Common myeloid progenitor, CD34-positive (primary cell): Measurements from ENCODE around the gene STEAP4.
"Not testable (repeated sequence)": the region's sequence is repeated elsewhere in the genome, so short reads cannot be mapped to it uniquely, and the experiment has no call there.

Experiments used
- CTCF ChIA-PET: fragments of 350-600 bp; sonication (Branson Sonifier 250); formaldehyde crosslinking; loops from one replicate; lab custom pipeline; 2021; ENCODE audit warnings: antibody characterized with exemption; lab: Charles Lee
- POLR2A ChIA-PET: fragments of 350-600 bp; sonication (Branson Sonifier 250); formaldehyde crosslinking; loops from one replicate; lab custom pipeline; 2021; ENCODE audit warnings: antibody characterized with exemption; lab: Charles Lee
- DNase-seq, 3 donors: peaks; one replicate each; pipeline versions ENCODE4 v3.0.0 to v3.0.0-alpha.2; 2013
- H3K27ac ChIP-seq, 2 experiments: 1 replicate in 1 of 2; 2 replicates in 1 of 2; pipeline ENCODE4 v1.7.0; 2013; ENCODE audit warnings: inconsistent platforms in 2 of 2, low read length in 2 of 2, mild to moderate bottlenecking in 2 of 2, low read depth in 1 of 2, moderate library complexity in 1 of 2; ENCODE audit not compliant: severe bottlenecking in 2 of 2, insufficient read depth in 1 of 2, poor library complexity in 1 of 2
- H3K27me3 ChIP-seq, 5 experiments: replicated peaks in 2 of 5; 1 replicate in 3 of 5; 2 replicates in 2 of 5; pipeline versions ENCODE4 v1.6.1 to v1.7.0; 2013; ENCODE audit warnings: low read length in 4 of 5, mild to moderate bottlenecking in 2 of 5, moderate library complexity in 2 of 5, inconsistent platforms in 1 of 5; ENCODE audit not compliant: insufficient read depth in 5 of 5, control insufficient read depth in 4 of 5
- H3K36me3 ChIP-seq, 4 experiments: 1 replicate in 2 of 4; 2 replicates in 2 of 4; pipeline versions ENCODE4 v1.6.1 to v1.7.0; 2013; ENCODE audit warnings: low read length in 3 of 4, control low read depth in 1 of 4, mild to moderate bottlenecking in 1 of 4; ENCODE audit not compliant: control insufficient read depth in 4 of 4, insufficient read depth in 4 of 4
- H3K4me1 ChIP-seq, 4 experiments: 1 replicate in 3 of 4; 2 replicates in 1 of 4; pipeline versions ENCODE4 v1.6.1 to v1.7.1; 2013; ENCODE audit warnings: low read length in 3 of 4, mild to moderate bottlenecking in 3 of 4, control low read depth in 1 of 4, inconsistent platforms in 1 of 4, moderate library complexity in 1 of 4; ENCODE audit not compliant: control insufficient read depth in 4 of 4, insufficient read depth in 4 of 4; ENCODE audit errors: control extremely low read depth in 1 of 4
- H3K4me3 ChIP-seq, 7 experiments: 1 replicate in 4 of 7; 2 replicates in 3 of 7; pipeline versions ENCODE4 v1.5.1 to v1.7.0; 2013; ENCODE audit warnings: mild to moderate bottlenecking in 7 of 7, low read length in 6 of 7, moderate library complexity in 6 of 7, inconsistent platforms in 2 of 7, low read depth in 2 of 7, control low read depth in 1 of 7; ENCODE audit not compliant: insufficient read depth in 4 of 7, control insufficient read depth in 1 of 7; ENCODE audit errors: extremely low read depth in 1 of 7
- H3K9me3 ChIP-seq, 5 experiments: 1 replicate in 4 of 5; 2 replicates in 1 of 5; pipeline versions ENCODE4 v1.6.1 to v1.7.1; 2013; ENCODE audit warnings: low read length in 4 of 5, mild to moderate bottlenecking in 2 of 5, inconsistent platforms in 1 of 5, low read depth in 1 of 5, moderate library complexity in 1 of 5; ENCODE audit not compliant: control insufficient read depth in 4 of 5, insufficient read depth in 2 of 5; ENCODE audit errors: control extremely low read depth in 1 of 5
- WGBS: methylation state at CpG from one replicate; pipeline ENCODE4 v1.1.5; 2013; ENCODE audit not compliant: insufficient coverage; 5-methylcytosine and 5-hydroxymethylcytosine counted together

Gene STEAP4

DNA sequence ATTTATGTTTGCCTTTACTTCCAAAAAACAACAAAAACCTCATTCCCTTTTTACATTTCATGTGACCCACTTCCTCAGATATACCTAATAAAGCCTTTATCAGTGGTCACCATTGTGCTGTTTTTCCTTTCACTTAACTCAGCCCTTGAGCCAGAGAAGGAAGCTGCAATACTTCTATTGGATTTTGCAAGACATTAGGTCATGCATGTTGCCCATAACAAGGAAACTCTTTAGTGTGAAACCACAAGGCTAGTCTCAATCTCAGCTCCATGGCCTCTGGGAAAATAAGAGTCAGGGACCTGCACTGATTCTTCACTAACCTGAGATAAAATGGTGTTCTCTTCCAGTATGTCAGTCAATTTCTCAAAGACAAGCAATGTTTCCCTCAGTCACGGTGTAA is 27.8 kb downstream of the STEAP4 start:
- Histone ChIP-seq H3K27me3 (no peaks in the 10 kb centered on the region), H3K36me3 (no peaks in the 10 kb centered on the region), H3K9me3 (no peaks in the 10 kb centered on the region), H3K4me3 (no peak overlapping the region), H3K4me1 (no peaks in the 10 kb centered on the region), H3K27ac (no peak overlapping the region)
- ChIA-PET POLR2A (no interaction called here), CTCF (no interaction called here)
- DNase-seq: peak in 2 of 3 donors; percentile 3 to 11
- 100% methylated on average over 1 of the region's 1 CpG for WGBS

DNA sequence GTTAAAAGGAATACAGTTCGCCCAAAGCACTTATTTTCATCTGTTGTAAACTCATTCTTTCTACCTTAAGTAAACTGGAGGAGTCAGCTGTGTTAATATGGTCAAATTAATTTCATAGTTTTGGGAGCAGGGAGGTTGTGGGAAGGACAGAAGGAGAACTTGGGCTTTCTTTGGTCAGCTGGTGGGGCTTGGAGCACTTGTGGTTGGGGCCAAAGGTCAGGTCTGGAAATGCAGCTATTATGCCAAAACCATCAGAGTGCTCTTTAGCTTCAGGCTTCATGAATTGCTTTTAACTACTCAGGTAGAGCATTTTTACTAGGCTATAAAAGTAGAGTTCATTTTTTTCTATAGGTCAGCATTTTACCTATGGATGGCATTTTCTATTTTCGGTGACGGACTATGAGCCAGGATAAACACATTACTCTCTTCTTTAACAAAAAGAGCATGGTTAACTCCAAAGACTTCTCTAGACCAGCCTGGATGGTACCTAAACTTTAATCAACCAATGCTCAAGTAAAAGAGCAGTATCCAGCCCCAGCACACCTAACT is 30.0 kb downstream of the STEAP4 start:
- WGBS: 100% methylated on average over 2 of the region's 3 CpGs
- Histone ChIP-seq H3K4me1 (no peaks in the 10 kb centered on the region), H3K9me3 (no peaks in the 10 kb centered on the region), H3K4me3 (no peak overlapping the region), H3K27me3 (no peaks in the 10 kb centered on the region), H3K36me3 (no peaks in the 10 kb centered on the region), H3K27ac (no peak overlapping the region)
- no peak for DNase-seq
- CTCF ChIA-PET: no interaction called here
- POLR2A ChIA-PET: no interaction called here

DNA sequence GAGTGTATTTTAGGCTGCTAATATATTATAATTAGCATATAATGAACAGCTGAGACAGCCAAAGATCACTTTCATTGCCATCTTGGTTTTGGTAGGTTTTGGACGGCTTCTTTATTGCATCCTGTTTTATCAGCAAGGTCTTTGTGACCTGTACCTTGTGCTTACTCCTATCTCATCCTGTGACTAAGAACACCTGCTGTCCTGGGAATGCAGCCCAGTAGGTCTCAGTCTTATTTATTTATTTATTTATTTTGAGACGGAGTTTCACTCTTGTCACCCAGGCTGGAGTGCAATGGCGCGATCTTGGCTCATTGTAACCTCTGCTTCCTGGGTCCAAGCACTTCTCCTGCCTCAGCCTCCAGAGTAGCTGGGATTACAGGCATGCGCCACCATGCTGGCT is 31.8 kb downstream of the STEAP4 start:
- CTCF ChIA-PET, H3K9me3 ChIP-seq, H3K4me3 ChIP-seq, POLR2A ChIA-PET, H3K27ac ChIP-seq, H3K27me3 ChIP-seq, H3K36me3 ChIP-seq, H3K4me1 ChIP-seq, DNase-seq: not testable (repeated sequence)
- 100% methylated on average over 1 of the region's 5 CpGs for WGBS

DNA sequence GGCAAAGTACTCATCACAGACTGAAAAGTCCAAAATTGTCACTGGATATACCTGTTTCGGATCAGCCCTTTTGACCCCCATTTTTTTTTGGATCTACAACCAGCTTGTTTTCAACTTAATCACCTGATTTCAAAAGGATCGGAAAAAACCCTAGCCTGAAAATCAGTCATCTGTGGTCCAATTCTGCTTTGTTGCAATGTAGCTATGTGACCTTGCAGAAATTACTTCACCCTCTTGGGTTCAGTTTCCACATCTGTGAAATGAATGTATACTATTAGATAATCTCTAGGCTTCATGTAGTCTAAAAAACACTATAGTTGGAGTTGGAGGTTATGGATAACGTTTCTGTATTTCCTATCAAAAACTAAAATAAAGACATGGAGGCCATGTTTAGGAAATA is 37.1 kb downstream of the STEAP4 start:
- POLR2A ChIA-PET: no interaction called here
- DNase-seq: no peak
- H3K27ac ChIP-seq: no peak overlapping the region
- 100% methylated on average over 1 of the region's 3 CpGs for WGBS
- H3K27me3 ChIP-seq: no peaks in the 10 kb centered on the region
- CTCF ChIA-PET: no interaction called here
- H3K9me3 ChIP-seq: no peaks in the 10 kb centered on the region
- H3K4me1 ChIP-seq: peaks cover 0 to 6% (median 0%) of the 10 kb centered on the region in 4 experiments
- no peaks in the 10 kb centered on the region for H3K36me3 ChIP-seq
- no peak overlapping the region for H3K4me3 ChIP-seq

DNA sequence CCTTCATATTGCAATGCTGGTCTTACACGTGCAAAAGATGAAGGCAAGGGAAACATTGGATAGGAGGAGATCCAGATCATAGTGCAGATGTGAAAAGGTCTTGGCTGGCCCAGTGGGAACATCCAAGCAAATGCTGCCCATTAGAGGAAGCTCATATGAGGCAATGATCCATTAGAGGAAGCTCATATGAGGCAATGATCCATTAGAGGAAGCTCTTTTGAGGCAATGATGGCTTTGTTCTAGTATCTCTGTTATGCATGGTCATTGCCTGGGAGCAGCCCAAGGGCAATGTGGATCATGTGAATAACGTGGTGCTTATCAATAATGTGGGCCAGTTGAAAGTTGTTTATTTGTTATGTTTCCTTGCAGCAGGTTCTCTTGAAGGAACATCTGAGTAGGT is 37.8 kb downstream of the STEAP4 start:
- POLR2A ChIA-PET: no interaction called here
- CTCF ChIA-PET: no interaction called here
- Histone ChIP-seq H3K9me3 (peaks cover 0 to 2% (median 0%) of the 10 kb centered on the region in 5 experiments), H3K27me3 (no peaks in the 10 kb centered on the region), H3K27ac (no peak overlapping the region), H3K4me3 (no peak overlapping the region), H3K36me3 (no peaks in the 10 kb centered on the region), H3K4me1 (peaks cover 0 to 6% (median 0%) of the 10 kb centered on the region in 4 experiments)
- whole genome bisulfite sequencing: 29% methylated on average over 1 of the region's 2 CpGs
- DNase-seq: peak in 2 of 3 donors; percentile 2 to 9

DNA sequence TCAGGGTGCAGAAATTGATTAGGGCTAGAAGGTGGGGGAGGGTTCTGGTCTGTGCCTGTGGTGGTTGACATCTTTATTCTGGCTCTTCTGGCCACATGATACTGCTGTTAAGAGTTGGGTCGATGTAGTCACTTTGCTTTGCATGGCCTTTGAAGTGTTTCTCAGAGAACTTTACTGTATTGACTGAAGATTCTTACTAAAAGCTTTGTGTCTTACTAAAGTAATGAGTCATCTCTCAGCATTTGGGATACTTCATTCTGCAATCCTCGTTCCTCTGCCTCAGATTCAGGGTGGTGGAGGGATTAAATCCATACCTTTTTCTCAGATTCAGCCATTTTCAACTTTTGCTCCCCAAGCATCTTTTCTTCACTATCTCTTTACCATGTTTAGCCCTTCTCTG is 38.6 kb downstream of the STEAP4 start:
- H3K27ac ChIP-seq: no peak overlapping the region
- DNase-seq: no peak
- WGBS: 100% methylated on average over 2 of the region's 2 CpGs
- no peaks in the 10 kb centered on the region for H3K27me3 ChIP-seq
- no peak overlapping the region for H3K4me3 ChIP-seq
- peaks cover 0 to 2% (median 0%) of the 10 kb centered on the region in 5 experiments for H3K9me3 ChIP-seq
- peaks cover 0 to 6% (median 0%) of the 10 kb centered on the region in 4 experiments for H3K4me1 ChIP-seq
- no peaks in the 10 kb centered on the region for H3K36me3 ChIP-seq
- CTCF ChIA-PET: no interaction called here
- POLR2A ChIA-PET: no interaction called here

DNA sequence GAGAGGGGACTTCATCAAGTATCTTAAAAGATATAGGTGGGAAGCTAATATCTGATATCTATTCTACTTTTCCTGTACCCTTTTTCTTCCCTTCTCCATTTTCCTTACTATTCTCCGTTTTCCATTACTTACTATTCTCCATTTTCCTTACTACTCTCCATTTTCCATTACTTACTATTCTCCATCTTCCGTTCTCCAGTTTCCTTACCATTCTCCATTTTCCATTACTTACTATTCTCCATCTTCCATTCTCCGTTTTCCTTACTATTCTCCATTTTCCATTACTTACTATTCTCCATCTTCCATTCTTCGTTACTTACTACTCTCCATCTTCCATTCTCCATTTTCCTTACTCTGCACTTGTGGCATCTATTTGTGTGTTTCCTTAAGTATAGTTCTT is 39.3 kb downstream of the STEAP4 start:
- H3K4me1 ChIP-seq: peaks cover 0 to 6% (median 0%) of the 10 kb centered on the region in 4 experiments
- no peak for DNase-seq
- peaks cover 0 to 2% (median 0%) of the 10 kb centered on the region in 5 experiments for H3K9me3 ChIP-seq
- no peaks in the 10 kb centered on the region for H3K27me3 ChIP-seq
- H3K27ac ChIP-seq: no peak overlapping the region
- ChIA-PET POLR2A (no interaction called here), CTCF (no interaction called here)
- no peak overlapping the region for H3K4me3 ChIP-seq
- 95% methylated on average over 3 of the region's 4 CpGs for WGBS
- no peaks in the 10 kb centered on the region for H3K36me3 ChIP-seq
